SU-DHL-6 (cell line): ENCODE results near the gene FAAP24.

Experiments
- CTCF ChIP-seq: fragments of 200-600 bp; sonication (generic); IDR thresholded peaks from one replicate; pipeline ENCODE4 v1.5.1; 2017; ENCODE audit warnings: antibody characterized with exemption, mild to moderate bottlenecking, low read length, moderate library complexity; ENCODE audit not compliant: insufficient read depth, poor library complexity, severe bottlenecking
- EZH2phosphoT487 ChIP-seq: fragments of 200-600 bp; sonication (generic), shearing (Covaris generic); conservative IDR thresholded peaks from 2 replicates; pipeline ENCODE4 v1.6.1; 2018; ENCODE audit warnings: mild to moderate bottlenecking, antibody characterized with exemption, low read length, moderate library complexity, mixed read lengths

GRCh38 chr19:32928806-32929205 is 43.2 kb upstream of the FAAP24 start:
- TF ChIP-seq CTCF (no peak), EZH2phosphoT487 (no peak)
